HEK293 (cell line): ENCODE data around the gene ACVR1.
"Not testable (repeated sequence)": the region's sequence is repeated elsewhere in the genome, so short reads cannot be mapped to it uniquely, and the experiment has no call there.

Experiments
- CTCF ChIA-PET: fragments of 350-600 bp; formaldehyde crosslinking; extraction: SDS; loops from one replicate; lab custom pipeline; 2021; ENCODE audit warnings: antibody characterized with exemption; lab: Yijun Ruan, JAX
- POLR2A ChIA-PET: fragments of 300-600 bp; formaldehyde crosslinking; extraction: SDS; loops from one replicate; lab custom pipeline; 2020; ENCODE audit warnings: antibody characterized with exemption, inconsistent platforms; lab: Yijun Ruan, JAX
- H3K27ac ChIP-seq: fragments of 200-500 bp; sonication (Bioruptor generic); 2 replicates; pipeline ENCODE4 v1.5.1; 2014; ENCODE audit warnings: low read depth, low read length, control low read depth, inconsistent platforms; ENCODE audit errors: extremely low read depth
- H3K36me3 ChIP-seq, 2 experiments: fragments of 200-500 bp in 1 of 2; sonication (Bioruptor generic) in 1 of 2; 1 replicate in 1 of 2; 2 replicates in 1 of 2; pipeline ENCODE4 v1.5.1; 2014 to 2017; ENCODE audit warnings: inconsistent platforms in 2 of 2, low read length in 2 of 2; ENCODE audit not compliant: control insufficient read depth in 2 of 2, insufficient read depth in 1 of 2
- H3K4me1 ChIP-seq: fragments of 200-500 bp; sonication (Bioruptor generic); 2 replicates; pipeline ENCODE4 v1.5.1; 2014; ENCODE audit warnings: mild to moderate bottlenecking, low read length, inconsistent platforms; ENCODE audit not compliant: control insufficient read depth, insufficient read depth
- H3K4me3 ChIP-seq: 2 replicates; pipeline ENCODE4 v1.5.1; 2011; ENCODE audit warnings: low read depth, mild to moderate bottlenecking, control low read depth, low read length, moderate library complexity
- H3K9me3 ChIP-seq: fragments of 200-500 bp; sonication (Bioruptor generic); 2 replicates; pipeline ENCODE4 v1.5.1; 2014; ENCODE audit warnings: low read depth, low read length, inconsistent platforms; ENCODE audit not compliant: control insufficient read depth, insufficient read depth
- EGR2 ChIP-seq: fragments of 450-650 bp; formaldehyde crosslinking; IDR thresholded peaks from 2 replicates; pipeline ENCODE4 v1.5.1; 2016; ENCODE audit warnings: low read depth, missing biosample characterization, missing genetic modification characterization
- REPIN1 ChIP-seq: fragments of 450-650 bp; formaldehyde crosslinking; IDR thresholded peaks from 2 replicates; pipeline ENCODE4 v1.5.1; 2017; ENCODE audit warnings: missing biosample characterization, missing genetic modification characterization, low read depth
- SETDB1 ChIP-seq: IDR thresholded peaks from one replicate; pipeline ENCODE4 v1.6.1; 2017; ENCODE audit warnings: mild to moderate bottlenecking, low read length, moderate library complexity, mixed read lengths; ENCODE audit not compliant: insufficient read length
- ZBTB10 ChIP-seq: fragments of 450-650 bp; formaldehyde crosslinking; IDR thresholded peaks from 2 replicates; pipeline ENCODE4 v1.5.1; 2016; ENCODE audit warnings: missing biosample characterization, missing genetic modification characterization
- ZBTB11 ChIP-seq: fragments of 450-650 bp; formaldehyde crosslinking; conservative IDR thresholded peaks from 2 replicates; pipeline ENCODE4 v1.5.1; 2016; ENCODE audit warnings: low read depth, missing biosample characterization, missing genetic modification characterization
- ZBTB17 ChIP-seq: fragments of 450-650 bp; formaldehyde crosslinking; IDR thresholded peaks from 2 replicates; pipeline ENCODE4 v1.5.1; 2016; ENCODE audit warnings: missing biosample characterization, missing genetic modification characterization
- ZFP41 ChIP-seq: fragments of 450-650 bp; formaldehyde crosslinking; IDR thresholded peaks from 2 replicates; pipeline ENCODE4 v1.5.1; 2016; ENCODE audit warnings: missing biosample characterization, missing genetic modification characterization, borderline replicate concordance
- ZIC2 ChIP-seq: fragments of 450-650 bp; formaldehyde crosslinking; IDR thresholded peaks from 2 replicates; pipeline ENCODE4 v1.5.1; 2016; ENCODE audit warnings: missing biosample characterization, missing genetic modification characterization
- ZNF175 ChIP-seq: fragments of 450-650 bp; formaldehyde crosslinking; IDR thresholded peaks from 2 replicates; pipeline ENCODE4 v1.5.1; 2016; ENCODE audit warnings: missing biosample characterization, missing genetic modification characterization
- ZNF223 ChIP-seq: fragments of 450-650 bp; formaldehyde crosslinking; IDR thresholded peaks from 2 replicates; pipeline ENCODE4 v1.5.1; 2016; ENCODE audit warnings: missing biosample characterization, missing genetic modification characterization
- ZNF239 ChIP-seq: fragments of 450-650 bp; formaldehyde crosslinking; IDR thresholded peaks from 2 replicates; pipeline ENCODE4 v1.5.1; 2016; ENCODE audit warnings: missing biosample characterization, missing genetic modification characterization
- ZNF280C ChIP-seq: fragments of 450-650 bp; formaldehyde crosslinking; IDR thresholded peaks from 2 replicates; pipeline ENCODE4 v1.5.1; 2016; ENCODE audit warnings: missing biosample characterization, missing genetic modification characterization
- ZNF354C ChIP-seq: fragments of 450-650 bp; formaldehyde crosslinking; IDR thresholded peaks from 2 replicates; pipeline ENCODE4 v1.5.1; 2016; ENCODE audit warnings: missing biosample characterization, missing genetic modification characterization, low read depth, borderline replicate concordance
- ZNF433 ChIP-seq: fragments of 450-650 bp; formaldehyde crosslinking; IDR thresholded peaks from 2 replicates; pipeline ENCODE4 v1.5.1; 2016; ENCODE audit warnings: missing biosample characterization, missing genetic modification characterization, low read depth
- ZNF48 ChIP-seq: fragments of 450-650 bp; formaldehyde crosslinking; IDR thresholded peaks from 2 replicates; pipeline ENCODE4 v1.5.1; 2016; ENCODE audit warnings: missing biosample characterization, missing genetic modification characterization
- ZNF521 ChIP-seq: fragments of 450-650 bp; formaldehyde crosslinking; IDR thresholded peaks from 2 replicates; pipeline ENCODE4 v1.5.1; 2017; ENCODE audit warnings: missing biosample characterization, mild to moderate bottlenecking, missing genetic modification characterization
- ZNF548 ChIP-seq: fragments of 450-650 bp; formaldehyde crosslinking; IDR thresholded peaks from 2 replicates; pipeline ENCODE4 v1.5.1; 2016; ENCODE audit warnings: missing biosample characterization, missing genetic modification characterization
- ZNF707 ChIP-seq: fragments of 450-650 bp; formaldehyde crosslinking; IDR thresholded peaks from 2 replicates; pipeline ENCODE4 v1.5.1; 2016; ENCODE audit warnings: missing biosample characterization, missing genetic modification characterization
- ZNF830 ChIP-seq: fragments of 450-650 bp; IDR thresholded peaks from 2 replicates; pipeline ENCODE4 v1.5.0; 2018; ENCODE audit warnings: missing biosample characterization, missing genetic modification characterization, low read depth, mild to moderate bottlenecking, moderate library complexity
- ZXDB ChIP-seq: fragments of 450-650 bp; formaldehyde crosslinking; IDR thresholded peaks from 2 replicates; pipeline ENCODE4 v1.5.1; 2016; ENCODE audit warnings: missing biosample characterization, missing genetic modification characterization

ACVR1 gene

GRCh38 chr2:157758586-157758985 lies 117.5 kb downstream of the ACVR1 start:
- ChIA-PET CTCF (no interaction called here), POLR2A (no interaction called here)
- Histone ChIP-seq H3K9me3 (no peaks in the 10 kb centered on the region), H3K27ac (no peak overlapping the region), H3K4me1 (no peaks in the 10 kb centered on the region), H3K4me3 (no peak overlapping the region), H3K36me3 (peaks cover 0 to 27% of the 10 kb centered on the region in 2 experiments; a peak in 1 of 3 replicates)
- TF ChIP-seq ZBTB17 (tag by site-specific recombination) (no peak), ZXDB (tag by site-specific recombination) (no peak), ZNF548 (tag by site-specific recombination) (no peak), ZNF830 (tag by site-specific recombination) (no peak), ZNF521 (tag by site-specific recombination) (no peak), ZNF280C (no peak)

- Histone ChIP-seq H3K36me3 (peaks cover 0 to 27% of the 10 kb centered on the region in 2 experiments; a peak in 1 of 3 replicates), H3K27ac (no peak overlapping the region), H3K4me3 (no peak overlapping the region), H3K9me3 (no peaks in the 10 kb centered on the region), H3K4me1 (no peaks in the 10 kb centered on the region)
- ChIA-PET CTCF (no interaction called here), POLR2A (no interaction called here)
- TF ChIP-seq SETDB1 (peak; percentile 83), REPIN1 (tag by site-specific recombination) (no peak)
Observed at GRCh38 chr2:157757500-157757899, 118.6 kb downstream of the ACVR1 start.

- H3K27ac ChIP-seq, POLR2A ChIA-PET, H3K9me3 ChIP-seq, H3K4me3 ChIP-seq, H3K4me1 ChIP-seq: not testable (repeated sequence)
- CTCF ChIA-PET, result interaction anchor here (0.5 kb wide), 1 partner anchor 16 kb away, joined by 3 read pairs; no protein-coding TSS in a partner anchor
- peaks cover 0 to 31% of the 10 kb centered on the region in 2 experiments; a peak in 1 of 3 replicates for H3K36me3 ChIP-seq
Observed at GRCh38 chr2:157756447-157756846, 119.7 kb downstream of the ACVR1 start.

GRCh38 chr2:157751462-157752058 lies 124.6 kb downstream of the ACVR1 start:
- POLR2A ChIA-PET, result no interaction called here
- Histone ChIP-seq H3K27ac (no peak overlapping the region), H3K9me3 (no peaks in the 10 kb centered on the region), H3K4me1 (no peaks in the 10 kb centered on the region), H3K4me3 (no peak overlapping the region), H3K36me3 (peaks cover 0 to 19% of the 10 kb centered on the region in 2 experiments; a peak in 1 of 3 replicates)
- CTCF ChIA-PET, result interaction anchor here (0.6 to 1.4 kb wide), 4 partner anchors 29 to 119 kb away, joined by 3 to 5 read pairs (median 3); no protein-coding TSS in a partner anchor
- TF ChIP-seq EGR2 (tag by site-specific recombination) (peak; percentile 70), ZIC2 (tag by site-specific recombination) (0 out of 2 replicates have a peak, but pooled peaks have one; percentile 19), ZNF48 (tag by site-specific recombination) (no peak), ZFP41 (tag by site-specific recombination) (no peak), ZNF433 (no peak), ZNF707 (tag by site-specific recombination) (no peak), ZNF223 (no peak), ZBTB10 (tag by site-specific recombination) (no peak), ZNF175 (tag by site-specific recombination) (no peak), ZNF239 (no peak), ZNF354C (tag by site-specific recombination) (no peak), ZBTB11 (no peak)
